ENCODE data around the gene BMP6. TPM values are rescaled to one million over a fixed set of nuclear protein-coding genes. Genes with fewer than 3 reads are reported as not detected.

BMP6 gene
- polyA plus RNA-seq, 1 donor (not counting 4 experiments of a cell fraction or from before 2014, with no cell fraction given) = 0.05 TPM

GRCh38 chr6:7745942-7746341 lies 20.0 kb downstream of the BMP6 start:
- DNase-seq (ENCODE audit: low read depth, low spot score) = no peak
- H3K36me3 ChIP-seq (ENCODE audit: control insufficient read depth in 2 of 2, extremely low read depth in 1 of 2, insufficient read depth in 2 of 2, low read length in 2 of 2) = no peaks in the 10 kb centered on the region
- dilution Hi-C loops (cut with MboI; ENCODE audit: extremely low pct_ligation_motif_present, low sequenced_read_pairs) = no loop called here
- H2AFZ ChIP-seq (ENCODE audit: control insufficient read depth, low read length) = no peak overlapping the region
- H3K27ac ChIP-seq (ENCODE audit: control insufficient read depth, insufficient read depth, low read length) = no peak overlapping the region
- no peak overlapping the region for H3K4me2 ChIP-seq (ENCODE audit: control insufficient read depth, extremely low read depth, insufficient read depth, low read depth, low read length)
- no peak for FAIRE-seq
- no peaks in the 10 kb centered on the region for H3K79me2 ChIP-seq (ENCODE audit: control insufficient read depth, insufficient read depth, low read length)
- no peak overlapping the region for H3K4me3 ChIP-seq (ENCODE audit: control insufficient read depth in 2 of 3, extremely low read depth in 1 of 3, insufficient read depth in 2 of 3, low read depth in 1 of 3, low read length in 3 of 3)
- no peaks in the 10 kb centered on the region for H3K9me1 ChIP-seq (ENCODE audit: control insufficient read depth, extremely low read depth, insufficient read depth, low read length)
- no peaks in the 10 kb centered on the region for H3K9me3 ChIP-seq (ENCODE audit: control insufficient read depth, low read depth, low read length)
- no peaks in the 10 kb centered on the region for H4K20me1 ChIP-seq (ENCODE audit: control insufficient read depth, extremely low read depth, insufficient read depth, low read length)
- TF ChIP-seq EZH2 (IDR thresholded peaks at IDR 0.05; ENCODE audit: low read length) = no peak
- TF ChIP-seq, protein P1, sequence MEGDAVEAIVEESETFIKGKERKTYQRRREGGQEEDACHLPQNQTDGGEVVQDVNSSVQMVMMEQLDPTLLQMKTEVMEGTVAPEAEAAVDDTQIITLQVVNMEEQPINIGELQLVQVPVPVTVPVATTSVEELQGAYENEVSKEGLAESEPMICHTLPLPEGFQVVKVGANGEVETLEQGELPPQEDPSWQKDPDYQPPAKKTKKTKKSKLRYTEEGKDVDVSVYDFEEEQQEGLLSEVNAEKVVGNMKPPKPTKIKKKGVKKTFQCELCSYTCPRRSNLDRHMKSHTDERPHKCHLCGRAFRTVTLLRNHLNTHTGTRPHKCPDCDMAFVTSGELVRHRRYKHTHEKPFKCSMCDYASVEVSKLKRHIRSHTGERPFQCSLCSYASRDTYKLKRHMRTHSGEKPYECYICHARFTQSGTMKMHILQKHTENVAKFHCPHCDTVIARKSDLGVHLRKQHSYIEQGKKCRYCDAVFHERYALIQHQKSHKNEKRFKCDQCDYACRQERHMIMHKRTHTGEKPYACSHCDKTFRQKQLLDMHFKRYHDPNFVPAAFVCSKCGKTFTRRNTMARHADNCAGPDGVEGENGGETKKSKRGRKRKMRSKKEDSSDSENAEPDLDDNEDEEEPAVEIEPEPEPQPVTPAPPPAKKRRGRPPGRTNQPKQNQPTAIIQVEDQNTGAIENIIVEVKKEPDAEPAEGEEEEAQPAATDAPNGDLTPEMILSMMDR (optimal IDR thresholded peaks at IDR 0.05 in 1 of 3, IDR thresholded peaks at IDR 0.05 in 1 of 3, conservative IDR thresholded peaks at IDR 0.05 in 1 of 3; ENCODE audit: extremely low read depth in 1 of 3, insufficient read depth in 2 of 3, low read length in 3 of 3) = no peak
- no peak overlapping the region for H3K9ac ChIP-seq (ENCODE audit: control insufficient read depth, extremely low read depth, insufficient read depth, low read length)
- peaks cover 4% of the 10 kb centered on the region for H3K27me3 ChIP-seq (ENCODE audit: control insufficient read depth, extremely low read depth, insufficient read depth, low read length)
- no peaks in the 10 kb centered on the region for H3K4me1 ChIP-seq (ENCODE audit: control insufficient read depth, extremely low read depth, insufficient read depth, low read length)

- H3K27me3 ChIP-seq (ENCODE audit: control insufficient read depth, extremely low read depth, insufficient read depth, low read length) = peaks cover 4% of the 10 kb centered on the region
- no peaks in the 10 kb centered on the region for H3K9me1 ChIP-seq (ENCODE audit: control insufficient read depth, extremely low read depth, insufficient read depth, low read length)
- DNase-seq (ENCODE audit: low read depth, low spot score) (no peak), FAIRE-seq (no peak)
- no peak overlapping the region for H3K27ac ChIP-seq (ENCODE audit: control insufficient read depth, insufficient read depth, low read length)
- H2AFZ ChIP-seq (ENCODE audit: control insufficient read depth, low read length) = no peak overlapping the region
- H3K4me2 ChIP-seq (ENCODE audit: control insufficient read depth, extremely low read depth, insufficient read depth, low read depth, low read length) = no peak overlapping the region
- H4K20me1 ChIP-seq (ENCODE audit: control insufficient read depth, extremely low read depth, insufficient read depth, low read length) = no peaks in the 10 kb centered on the region
- H3K9me3 ChIP-seq (ENCODE audit: control insufficient read depth, low read depth, low read length) = no peaks in the 10 kb centered on the region
- no peaks in the 10 kb centered on the region for H3K4me1 ChIP-seq (ENCODE audit: control insufficient read depth, extremely low read depth, insufficient read depth, low read length)
- H3K4me3 ChIP-seq (ENCODE audit: control insufficient read depth in 2 of 3, extremely low read depth in 1 of 3, insufficient read depth in 2 of 3, low read depth in 1 of 3, low read length in 3 of 3) = no peak overlapping the region
- no peak for TF ChIP-seq EZH2 (IDR thresholded peaks at IDR 0.05; ENCODE audit: low read length)
- TF ChIP-seq, protein P1 (optimal IDR thresholded peaks at IDR 0.05 in 1 of 3, IDR thresholded peaks at IDR 0.05 in 1 of 3, conservative IDR thresholded peaks at IDR 0.05 in 1 of 3; ENCODE audit: extremely low read depth in 1 of 3, insufficient read depth in 2 of 3, low read length in 3 of 3) = no peak
- H3K79me2 ChIP-seq (ENCODE audit: control insufficient read depth, insufficient read depth, low read length) = no peaks in the 10 kb centered on the region
- dilution Hi-C loops (cut with MboI; ENCODE audit: extremely low pct_ligation_motif_present, low sequenced_read_pairs) = no loop called here
- H3K9ac ChIP-seq (ENCODE audit: control insufficient read depth, extremely low read depth, insufficient read depth, low read length) = no peak overlapping the region
- H3K36me3 ChIP-seq (ENCODE audit: control insufficient read depth in 2 of 2, extremely low read depth in 1 of 2, insufficient read depth in 2 of 2, low read length in 2 of 2) = no peaks in the 10 kb centered on the region
Measured at GRCh38 chr6:7747016-7747415, 21.1 kb downstream of the BMP6 start.

Measured in keratinocyte (primary cell).